GM12878 (cell line): Measurements from ENCODE around the gene IBA57. TPM values are rescaled to one million over a fixed set of nuclear protein-coding genes. Genes with fewer than 3 reads are reported as not detected.

Experiments used
- ATAC-seq: fragments of 200-7000 bp; cut with Tn5 transposase; 3 replicates; pipeline ENCODE4 v1.9.1; 2020; ENCODE audit warnings: mild to moderate bottlenecking, moderate library complexity
- BruUV-seq: library from RNA; stranded (reverse); fragments of 400-500 nt; replicated peaks from 2 replicates; lab custom pipeline; 2021; lab: Mats Ljungman, UMichigan
- CTCF ChIA-PET: fragments of 300-600 bp; sonication (Branson Sonifier 250); formaldehyde crosslinking; extraction: SDS; loops from one replicate; lab custom pipeline; 2021; ENCODE audit warnings: inconsistent platforms; lab: Yijun Ruan, JAX
- POLR2A ChIA-PET: fragments of 350-600 bp; formaldehyde crosslinking; extraction: SDS; loops from one replicate; lab custom pipeline; 2021; ENCODE audit warnings: inconsistent platforms; lab: Charles Lee
- RAD21 ChIA-PET: fragments of 300-600 bp; sonication (Branson Sonifier 250); formaldehyde crosslinking; loops from one replicate; lab custom pipeline; 2023; ENCODE audit warnings: antibody characterized with exemption; ENCODE audit not compliant: unreplicated experiment; lab: Charles Lee
- SMC1A ChIA-PET: fragments of 300-600 bp; sonication (Branson Sonifier 250); formaldehyde crosslinking; loops from one replicate; lab custom pipeline; 2023; ENCODE audit not compliant: unreplicated experiment, uncharacterized antibody; lab: Charles Lee
- DNase-seq: peaks from one replicate; pipeline ENCODE4 v3.0.0-alpha.2; 2011; ENCODE audit warnings: low read depth, low spot score
- FAIRE-seq: peaks from 3 replicates; lab custom pipeline; 2011; peaks lifted over from hg19 to GRCh38; lab: Jason Lieb, UNC
- H2AFZ ChIP-seq: 2 replicates; pipeline ENCODE4 v1.6.0; 2011; ENCODE audit warnings: low read depth, low read length, control low read depth; ENCODE audit not compliant: control insufficient read depth
- H3K27ac ChIP-seq: 2 replicates; pipeline ENCODE4 v1.5.1; 2011; ENCODE audit warnings: control low read depth; ENCODE audit not compliant: control insufficient read depth, insufficient read depth
- H3K27me3 ChIP-seq, 2 experiments: replicated peaks in 1 of 2; 2 replicates each; pipeline versions ENCODE4 v1.6.0 to v1.6.1; 2011; ENCODE audit warnings: low read length in 1 of 2; ENCODE audit not compliant: control insufficient read depth in 2 of 2, insufficient read depth in 2 of 2
- H3K36me3 ChIP-seq, 2 experiments: 2 replicates each; pipeline ENCODE4 v1.5.1; 2011; ENCODE audit warnings: low read length in 1 of 2; ENCODE audit not compliant: control insufficient read depth in 2 of 2, insufficient read depth in 2 of 2
- H3K4me1 ChIP-seq: 2 replicates; pipeline ENCODE4 v1.6.1; 2011; ENCODE audit warnings: mild to moderate bottlenecking, low read length, moderate library complexity, mixed read lengths; ENCODE audit not compliant: control insufficient read depth, insufficient read depth
- H3K4me2 ChIP-seq: 2 replicates; pipeline ENCODE4 v1.6.0; 2011; ENCODE audit warnings: control low read depth; ENCODE audit not compliant: control insufficient read depth, insufficient read depth
- H3K4me3 ChIP-seq: fragments of 200-600 bp; sonication (generic); 2 replicates; pipeline ENCODE4 v1.5.1; 2016
- H3K79me2 ChIP-seq: 2 replicates; pipeline ENCODE4 v1.6.0; 2011; ENCODE audit warnings: low read length; ENCODE audit not compliant: control insufficient read depth, insufficient read depth
- H3K9ac ChIP-seq: 2 replicates; pipeline ENCODE4 v1.8.0; 2011; ENCODE audit warnings: low read length, control low read depth, mixed read lengths; ENCODE audit not compliant: control insufficient read depth, insufficient read depth
- H3K9me3 ChIP-seq: replicated peaks from 3 replicates; pipeline ENCODE4 v1.5.1; 2011; ENCODE audit warnings: mild to moderate bottlenecking, low read length; ENCODE audit not compliant: control insufficient read depth, insufficient read depth
- H4K20me1 ChIP-seq: 2 replicates; pipeline ENCODE4 v1.6.0; 2011; ENCODE audit not compliant: control insufficient read depth, insufficient read depth
- NBN ChIP-seq: fragments of 450-650 bp; IDR thresholded peaks from 2 replicates; pipeline ENCODE4 v1.6.1; 2016
- NR2C2 ChIP-seq: IDR thresholded peaks from 2 replicates; pipeline ENCODE4 v1.6.1; 2011; ENCODE audit warnings: borderline replicate concordance, low read depth; ENCODE audit not compliant: control insufficient read depth, insufficient read length
- PAX8 ChIP-seq: fragments of 450-650 bp; IDR thresholded peaks from 2 replicates; pipeline ENCODE4 v1.6.1; 2017; ENCODE audit warnings: mild to moderate bottlenecking, moderate library complexity
- USF1 ChIP-seq: IDR thresholded peaks from 2 replicates; pipeline ENCODE4 v1.6.1; 2011; ENCODE audit warnings: borderline replicate concordance, low read depth, mild to moderate bottlenecking, moderate library complexity, mixed read lengths, low read length; ENCODE audit not compliant: insufficient read depth; ENCODE audit errors: extremely low read length
- USF2 ChIP-seq: IDR thresholded peaks from 2 replicates; pipeline ENCODE4 v1.6.1; 2011; ENCODE audit warnings: low read depth, low read length, improper control_type of control experiment, borderline replicate concordance
- WRNIP1 ChIP-seq: IDR thresholded peaks from 2 replicates; pipeline ENCODE4 v1.6.1; 2011; ENCODE audit warnings: low read depth, low read length, improper control_type of control experiment, borderline replicate concordance
- WGBS: methylation state at CpG from one replicate; pipeline ENCODE4 v1.1.6; 2016; ENCODE audit warnings: low lambda C conversion rate; ENCODE audit not compliant: insufficient replicate concordance, insufficient coverage; ENCODE audit errors: missing lambda C conversion rate; 5-methylcytosine and 5-hydroxymethylcytosine counted together
- in situ Hi-C: fragments of 300-500 bp; cut with MboI; formaldehyde crosslinking; loops from 9 replicates; pipeline ENCODE4 v1.14.3; 2018; ENCODE audit warnings: mixed read lengths
- intact Hi-C: fragments of 100-400 bp; cut with micrococcal nuclease; formaldehyde crosslinking; loops from one replicate; pipeline ENCODE4 v1.14.2; 2022; ENCODE audit not compliant: unreplicated experiment
- polyA plus RNA-seq, 11 experiments: library from polyadenylated mRNA; depleted of rRNA in 4 of 11; unstranded in 6 of 11; stranded (reverse) in 5 of 11; fragments of >200 nt; fragmentation: Nextera tagmentation in 4 of 11; fragmentation: Illumina TruSeq in 1 of 11; extraction: Ambion mirVana in 4 of 11; extraction: Trizol in 1 of 11; gene quantifications; 1 replicate in 1 of 11; 2 replicates in 10 of 11; pipeline versions ENCODE4 v1.2.1 to v1.2.3, GENCODE V29; 2011 to 2016; ENCODE audit warnings: inconsistent platforms in 2 of 11, missing spikeins in 2 of 11, low read depth in 1 of 11
- total RNA-seq, 4 experiments: library from RNA; depleted of rRNA in 3 of 4; stranded (reverse); fragments of >200 nt in 3 of 4; fragmentation: Illumina TruSeq in 1 of 4; extraction: Trizol in 1 of 4; gene quantifications; 2 replicates each; pipeline versions ENCODE4 v1.2.1 to v1.2.3, GENCODE V29; 2013 to 2021

The IBA57 gene
- total and polyA plus RNA-seq, 10 of the 15 experiments (the other 5 are each of a cell fraction or from before 2014, with no cell fraction given) = 0.51 to 8.6 (median 3.7) TPM

- no peak for TF ChIP-seq USF1
- no peak for TF ChIP-seq NBN
- no peak for TF ChIP-seq NR2C2
- no peak for TF ChIP-seq PAX8
- TF ChIP-seq, all 136 proteins: peak for 0
Observed at GRCh38 chr1:228190182-228190581, 24.6 kb downstream of the IBA57 start (continued).

DNA sequence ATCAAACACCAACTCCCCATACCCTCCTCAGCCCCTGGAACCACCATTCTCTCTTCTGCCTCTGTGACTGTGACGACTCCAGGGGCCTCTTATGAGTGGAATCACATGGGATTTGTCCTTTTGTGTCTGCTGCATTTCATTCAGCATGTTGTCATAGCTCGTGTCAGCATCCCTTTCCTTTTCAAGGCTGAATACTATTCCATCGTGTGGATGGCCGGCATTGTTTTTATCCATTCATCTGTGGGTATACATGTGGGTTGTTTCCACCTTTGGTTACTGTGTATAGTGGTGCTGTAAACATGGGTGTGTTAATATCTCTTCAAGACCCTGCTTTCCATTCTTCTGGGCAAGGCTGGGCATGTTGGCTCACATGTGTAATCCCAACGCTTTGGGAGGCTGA is 25.2 kb downstream of the IBA57 start:
- POLR2A ChIA-PET = no interaction called here
- H3K4me2 ChIP-seq = no peak overlapping the region
- H2AFZ ChIP-seq = no peak overlapping the region
- SMC1A ChIA-PET = no interaction called here
- 50% methylated on average over 5 of the region's 5 CpGs for WGBS
- no TSS peak for BruUV-seq
- intact Hi-C loops = no loop called here
- no peaks in the 10 kb centered on the region for H3K4me1 ChIP-seq
- TF ChIP-seq WRNIP1 = no peak
- TF ChIP-seq USF2 = no peak
- TF ChIP-seq, all 136 proteins: peak for 0
- in situ Hi-C loops = no loop called here
- Histone ChIP-seq H3K4me3 (no peak overlapping the region), H3K27me3 (no peaks in the 10 kb centered on the region), H4K20me1 (no peaks in the 10 kb centered on the region), H3K9me3 (no peaks in the 10 kb centered on the region), H3K36me3 (no peaks in the 10 kb centered on the region), H3K9ac (no peak overlapping the region), H3K27ac (no peak overlapping the region), H3K79me2 (no peaks in the 10 kb centered on the region)
- ChIA-PET RAD21 (no interaction called here), CTCF (no interaction called here)
- FAIRE-seq (no peak), DNase-seq (no peak), ATAC-seq (no peak)
